Activated T-helper 17 cell treated with anti-CD3 and anti-CD28 coated beads, Interleukin-2, amount 50 U/mL, for 72 hours (primary cell): Measurements from ENCODE around the gene ZMYM5. TPM values are rescaled to one million over a fixed set of nuclear protein-coding genes. Genes with fewer than 3 reads are reported as not detected.
A peak's percentile ranks its signal among the peaks of the same experiment; 100 is the strongest.
"Not testable (repeated sequence)": the region's sequence is repeated elsewhere in the genome, so short reads cannot be mapped to it uniquely, and the experiment has no call there.

Experiments
- ATAC-seq: fragments of 150-1000 bp; cut with Tn5 transposase; replicated peaks from 2 replicates; pipeline ENCODE4 v1.10.0; 2021; ENCODE audit warnings: mild to moderate bottlenecking, moderate library complexity
- H3K27ac Mint-ChIP-seq: one replicate; pipeline ENCODE4 v1.8.0; 2022; ENCODE audit warnings: mixed read lengths
- H3K27me3 Mint-ChIP-seq: one replicate; pipeline ENCODE4 v1.8.0; 2022; ENCODE audit warnings: mixed read lengths
- H3K36me3 Mint-ChIP-seq: one replicate; pipeline ENCODE4 v1.8.0; 2022; ENCODE audit warnings: low read depth, mild to moderate bottlenecking, mixed read lengths
- H3K4me1 Mint-ChIP-seq: one replicate; pipeline ENCODE4 v1.8.0; 2022; ENCODE audit warnings: mixed read lengths
- H3K4me3 Mint-ChIP-seq: one replicate; pipeline ENCODE4 v1.8.0; 2022; ENCODE audit warnings: mild to moderate bottlenecking, mixed read lengths
- H3K9me3 Mint-ChIP-seq: one replicate; pipeline ENCODE4 v1.8.0; 2022; ENCODE audit warnings: mixed read lengths
- total RNA-seq, 2 donors: library from RNA; stranded (reverse); gene quantifications; one replicate each; pipeline ENCODE4 v1.2.3, GENCODE V29; 2022

The ZMYM5 gene
- total RNA-seq, 2 donors from 2014 or later, result 11.6 TPM

- no peak for ATAC-seq
- peak overlapping the region; percentile 97 for H3K4me3 Mint-ChIP-seq
- peaks cover 52% of the 10 kb centered on the region for H3K36me3 Mint-ChIP-seq
- H3K27me3 Mint-ChIP-seq, result no peaks in the 10 kb centered on the region
- peak overlapping the region; percentile 97 for H3K27ac Mint-ChIP-seq
- H3K9me3 Mint-ChIP-seq, result no peaks in the 10 kb centered on the region
- H3K4me1 Mint-ChIP-seq, result peaks cover 10% of the 10 kb centered on the region
Measured at GRCh38 chr13:19860884-19861655, 2.4 kb downstream of the ZMYM5 start.

GRCh38 chr13:19857637-19858036 lies 5.8 kb downstream of the ZMYM5 start:
- H3K9me3 Mint-ChIP-seq, H3K4me1 Mint-ChIP-seq, H3K27ac Mint-ChIP-seq, H3K27me3 Mint-ChIP-seq, H3K4me3 Mint-ChIP-seq, ATAC-seq: not testable (repeated sequence)
- H3K36me3 Mint-ChIP-seq, result peaks cover 70% of the 10 kb centered on the region

GRCh38 chr13:19852766-19853165 lies 10.7 kb downstream of the ZMYM5 start:
- Mint-ChIP-seq H3K4me3 (no peak overlapping the region), H3K4me1 (peaks cover 10% of the 10 kb centered on the region), H3K9me3 (no peaks in the 10 kb centered on the region), H3K36me3 (peaks cover 70% of the 10 kb centered on the region), H3K27ac (no peak overlapping the region), H3K27me3 (no peaks in the 10 kb centered on the region)
- ATAC-seq, result no peak

- Mint-ChIP-seq H3K4me1 (peaks cover 5% of the 10 kb centered on the region), H3K36me3 (peaks cover 71% of the 10 kb centered on the region), H3K9me3 (no peaks in the 10 kb centered on the region), H3K27ac (no peak overlapping the region), H3K4me3 (no peak overlapping the region), H3K27me3 (no peaks in the 10 kb centered on the region)
- peak; percentile 86 for ATAC-seq
Measured at GRCh38 chr13:19845758-19846157, 17.7 kb downstream of the ZMYM5 start.

GRCh38 chr13:19838865-19839275 lies 24.6 kb downstream of the ZMYM5 start:
- H3K4me3 Mint-ChIP-seq, result no peak overlapping the region
- no peaks in the 10 kb centered on the region for H3K27me3 Mint-ChIP-seq
- no peaks in the 10 kb centered on the region for H3K9me3 Mint-ChIP-seq
- no peak overlapping the region for H3K27ac Mint-ChIP-seq
- H3K4me1 Mint-ChIP-seq, result no peaks in the 10 kb centered on the region
- ATAC-seq, result no peak
- H3K36me3 Mint-ChIP-seq, result peaks cover 86% of the 10 kb centered on the region

- H3K9me3 Mint-ChIP-seq, result no peaks in the 10 kb centered on the region
- H3K36me3 Mint-ChIP-seq, result peaks cover 95% of the 10 kb centered on the region
- H3K4me1 Mint-ChIP-seq, result no peaks in the 10 kb centered on the region
- no peak overlapping the region for H3K4me3 Mint-ChIP-seq
- no peak for ATAC-seq
- no peak overlapping the region for H3K27ac Mint-ChIP-seq
- no peaks in the 10 kb centered on the region for H3K27me3 Mint-ChIP-seq
Measured at GRCh38 chr13:19836472-19836871, 27.0 kb downstream of the ZMYM5 start.

- Mint-ChIP-seq H3K36me3 (peaks cover 92% of the 10 kb centered on the region), H3K9me3 (no peaks in the 10 kb centered on the region), H3K4me3 (no peak overlapping the region), H3K27ac (no peak overlapping the region), H3K4me1 (no peaks in the 10 kb centered on the region), H3K27me3 (no peaks in the 10 kb centered on the region)
- ATAC-seq, result no peak
Measured at GRCh38 chr13:19834704-19835103, 28.7 kb downstream of the ZMYM5 start.

GRCh38 chr13:19822673-19823072 lies 40.8 kb downstream of the ZMYM5 start:
- no peak for ATAC-seq
- Mint-ChIP-seq H3K27ac (no peak overlapping the region), H3K9me3 (no peaks in the 10 kb centered on the region), H3K4me1 (no peaks in the 10 kb centered on the region), H3K4me3 (no peak overlapping the region), H3K27me3 (no peaks in the 10 kb centered on the region), H3K36me3 (peaks cover 73% of the 10 kb centered on the region)

GRCh38 chr13:19818223-19818842 lies 45.1 kb downstream of the ZMYM5 start:
- peak; percentile 44 for ATAC-seq
- Mint-ChIP-seq H3K27ac (no peak overlapping the region), H3K9me3 (no peaks in the 10 kb centered on the region), H3K36me3 (peaks cover 46% of the 10 kb centered on the region), H3K27me3 (no peaks in the 10 kb centered on the region), H3K4me1 (no peaks in the 10 kb centered on the region), H3K4me3 (no peak overlapping the region)

- Mint-ChIP-seq H3K4me1 (no peaks in the 10 kb centered on the region), H3K4me3 (no peak overlapping the region), H3K36me3 (peaks cover 41% of the 10 kb centered on the region), H3K9me3 (no peaks in the 10 kb centered on the region), H3K27me3 (no peaks in the 10 kb centered on the region), H3K27ac (no peak overlapping the region)
- ATAC-seq, result no peak
Measured at GRCh38 chr13:19817510-19818158, 45.8 kb downstream of the ZMYM5 start.

GRCh38 chr13:19817106-19817505 lies 46.3 kb downstream of the ZMYM5 start:
- no peak overlapping the region for H3K27ac Mint-ChIP-seq

GRCh38 chr13:19815842-19816241 lies 47.6 kb downstream of the ZMYM5 start:
- H3K36me3 Mint-ChIP-seq, result peaks cover 32% of the 10 kb centered on the region
- not testable (repeated sequence) for H3K27me3 Mint-ChIP-seq, H3K9me3 Mint-ChIP-seq, H3K4me3 Mint-ChIP-seq, H3K27ac Mint-ChIP-seq, ATAC-seq, H3K4me1 Mint-ChIP-seq

More at GRCh38 chr13:19817106-19817505, 46.3 kb downstream of the ZMYM5 start:
- H3K27me3 Mint-ChIP-seq, result no peaks in the 10 kb centered on the region
- H3K4me3 Mint-ChIP-seq, result no peak overlapping the region
- ATAC-seq, result no peak
- no peaks in the 10 kb centered on the region for H3K4me1 Mint-ChIP-seq
- peaks cover 36% of the 10 kb centered on the region for H3K36me3 Mint-ChIP-seq
- H3K9me3 Mint-ChIP-seq, result no peaks in the 10 kb centered on the region

- ATAC-seq, result no peak
Measured at GRCh38 chr13:19810996-19811881, 52.2 kb downstream of the ZMYM5 start.

GRCh38 chr13:19810151-19810550 lies 53.3 kb downstream of the ZMYM5 start:
- no peak for ATAC-seq
- Mint-ChIP-seq H3K4me3 (no peak overlapping the region), H3K36me3 (no peaks in the 10 kb centered on the region), H3K9me3 (no peaks in the 10 kb centered on the region), H3K27me3 (no peaks in the 10 kb centered on the region), H3K27ac (no peak overlapping the region), H3K4me1 (no peaks in the 10 kb centered on the region)

More at GRCh38 chr13:19810996-19811881, 52.2 kb downstream of the ZMYM5 start:
- no peaks in the 10 kb centered on the region for H3K4me1 Mint-ChIP-seq
- no peak overlapping the region for H3K27ac Mint-ChIP-seq
- no peaks in the 10 kb centered on the region for H3K27me3 Mint-ChIP-seq
- H3K36me3 Mint-ChIP-seq, result no peaks in the 10 kb centered on the region
- no peaks in the 10 kb centered on the region for H3K9me3 Mint-ChIP-seq
- no peak overlapping the region for H3K4me3 Mint-ChIP-seq
